ENCODE results near the gene LIMK2. TPM values are rescaled to one million over a fixed set of nuclear protein-coding genes. Genes with fewer than 3 reads are reported as not detected.

Gene LIMK2
- total and polyA plus RNA-seq, 9 of the 15 experiments (the other 6 are each of a cell fraction or from before 2014, with no cell fraction given): 1.1 to 14.5 (median 8.5) TPM

- DNase-seq (ENCODE audit: extremely low read depth in 1 of 4, low spot score in 3 of 4) (no peak), FAIRE-seq (no peak), ATAC-seq (no peak)
- H3K36me3 ChIP-seq (ENCODE audit: control insufficient read depth, insufficient read depth, low read length): 0 out of 3 replicates have a peak, but pooled peaks cover 2% of the 10 kb centered on the region
- POLR2A ChIA-PET: no interaction called here
- intact Hi-C loops (cut with micrococcal nuclease) (no loop called here), in situ Hi-C loops (cut with MboI) (no loop called here)
- H3K79me2 ChIP-seq (ENCODE audit: control insufficient read depth, insufficient read depth, low read length): no peaks in the 10 kb centered on the region
- H3K27me3 ChIP-seq (ENCODE audit: control insufficient read depth in 2 of 2, insufficient read depth in 2 of 2, low read length in 2 of 2): no peaks in the 10 kb centered on the region
- H3K9me3 ChIP-seq (replicated peaks; ENCODE audit: control insufficient read depth, insufficient read depth, low read depth, low read length): no peaks in the 10 kb centered on the region
- H3K4me3 ChIP-seq: no peak overlapping the region
- no peak overlapping the region for H3K27ac ChIP-seq (ENCODE audit: extremely low read depth, low read depth, low read length)
- H4K20me1 ChIP-seq (replicated peaks; ENCODE audit: control insufficient read depth, insufficient read depth, low read length): no peaks in the 10 kb centered on the region
- CTCF ChIA-PET (ENCODE audit: low intra/inter-chr PET ratio): no interaction called here
- no peak overlapping the region for H3K9ac ChIP-seq (ENCODE audit: insufficient read depth in 1 of 2, low read depth in 2 of 2, low read length in 2 of 2)
- TF ChIP-seq L3MBTL2 (IDR thresholded peaks at IDR 0.05) (no peak), FOXA3 (CRISPR knock-in tag; conservative IDR thresholded peaks at IDR 0.05 in 1 of 2, IDR thresholded peaks at IDR 0.05 in 1 of 2) (no peak), ZNF76 (CRISPR knock-in tag; IDR thresholded peaks at IDR 0.05; ENCODE audit: borderline replicate concordance) (no peak), ZSCAN29 (IDR thresholded peaks at IDR 0.05) (no peak), ZNF830 (CRISPR knock-in tag; IDR thresholded peaks at IDR 0.05) (no peak), JUNB (CRISPR knock-in tag; conservative IDR thresholded peaks at IDR 0.05) (no peak), ZNF561 (CRISPR knock-in tag; conservative IDR thresholded peaks at IDR 0.05) (no peak), ZBTB17 (CRISPR knock-in tag; IDR thresholded peaks at IDR 0.05) (no peak), EZH2 (IDR thresholded peaks at IDR 0.05; ENCODE audit: borderline replicate concordance, low read depth, low read length) (no peak), ZNF324 (CRISPR knock-in tag; IDR thresholded peaks at IDR 0.05) (no peak)
- TF ChIP-seq, protein P1, sequence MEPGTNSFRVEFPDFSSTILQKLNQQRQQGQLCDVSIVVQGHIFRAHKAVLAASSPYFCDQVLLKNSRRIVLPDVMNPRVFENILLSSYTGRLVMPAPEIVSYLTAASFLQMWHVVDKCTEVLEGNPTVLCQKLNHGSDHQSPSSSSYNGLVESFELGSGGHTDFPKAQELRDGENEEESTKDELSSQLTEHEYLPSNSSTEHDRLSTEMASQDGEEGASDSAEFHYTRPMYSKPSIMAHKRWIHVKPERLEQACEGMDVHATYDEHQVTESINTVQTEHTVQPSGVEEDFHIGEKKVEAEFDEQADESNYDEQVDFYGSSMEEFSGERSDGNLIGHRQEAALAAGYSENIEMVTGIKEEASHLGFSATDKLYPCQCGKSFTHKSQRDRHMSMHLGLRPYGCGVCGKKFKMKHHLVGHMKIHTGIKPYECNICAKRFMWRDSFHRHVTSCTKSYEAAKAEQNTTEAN (CRISPR knock-in tag; IDR thresholded peaks at IDR 0.05): no peak
- H3K4me2 ChIP-seq (ENCODE audit: insufficient read depth, low read length): no peak overlapping the region
- WGBS (ENCODE audit: insufficient coverage, low coverage, missing lambda C conversion rate): 94% methylated on average over 2 of the region's 2 CpGs
- no peaks in the 10 kb centered on the region; a peak in 3 of 5 replicates for H3K4me1 ChIP-seq (replicated peaks in 1 of 2; ENCODE audit: control insufficient read depth in 2 of 2, insufficient read depth in 2 of 2, low read length in 2 of 2)
- H3K9me1 ChIP-seq (ENCODE audit: control insufficient read depth, insufficient read depth, low read length): no peaks in the 10 kb centered on the region
- no TSS peak for BruUV-seq (replicated peaks)
- no peak overlapping the region for H2AFZ ChIP-seq (ENCODE audit: low read depth, low read length)
These were observed 33.2 kb upstream of the LIMK2 start for GRCh38 chr22:31178859-31179258.

Measured in K562 (cell line).